KBM-7 (cell line): Measurements from ENCODE around the gene CHSY3.

Experiments used
- DNase-seq: peaks from one replicate; pipeline ENCODE4 v3.0.0-alpha.2; 2015
- in situ Hi-C: fragments of 300-500 bp; cut with MboI; formaldehyde crosslinking; loops from 2 replicates; pipeline ENCODE4 v1.14.3; 2020; ENCODE audit warnings: low sequenced_read_pairs, low pct_unique_long_range_greater_than_20kb, mixed read lengths

CHSY3 gene

DNA sequence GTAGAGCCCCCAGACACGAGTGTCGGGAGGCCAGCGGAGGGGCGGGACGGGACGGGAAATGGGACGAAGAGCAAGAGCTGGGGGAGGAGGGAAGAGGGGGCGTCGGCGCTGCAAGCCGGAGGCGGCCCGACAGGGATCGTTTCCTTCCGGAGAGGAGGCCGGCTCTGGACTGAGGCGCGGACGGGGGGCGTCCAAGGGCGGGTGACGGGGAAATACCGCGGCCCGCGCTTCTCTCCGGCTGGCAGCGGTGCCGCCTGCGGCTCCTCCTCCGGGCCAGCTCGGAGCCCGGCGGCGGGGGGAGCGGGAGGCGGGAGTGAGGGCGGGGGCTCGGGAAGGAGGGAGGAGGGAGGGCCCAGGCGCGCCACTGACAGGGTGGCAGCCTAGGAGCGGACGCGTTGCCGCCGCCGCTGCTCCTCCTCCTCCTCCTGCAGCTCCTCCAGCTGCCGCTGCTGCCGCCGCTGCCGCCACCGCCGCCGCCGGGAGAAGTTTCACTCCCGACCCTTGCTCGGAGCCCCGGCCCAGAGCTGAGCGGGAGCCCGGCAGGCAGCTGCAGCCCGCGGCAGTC, at the start of gene CHSY3:
TSS of gene CHSY3 (plus strand) at position 364 of the 565 bp plus-strand sequence.
- in situ Hi-C loops = no loop called here
- peak; percentile 73 for DNase-seq

- no peak for DNase-seq
- in situ Hi-C loops = no loop called here
These were observed 47.9 kb upstream of the CHSY3 start for GRCh38 chr5:129856325-129856724.

DNA sequence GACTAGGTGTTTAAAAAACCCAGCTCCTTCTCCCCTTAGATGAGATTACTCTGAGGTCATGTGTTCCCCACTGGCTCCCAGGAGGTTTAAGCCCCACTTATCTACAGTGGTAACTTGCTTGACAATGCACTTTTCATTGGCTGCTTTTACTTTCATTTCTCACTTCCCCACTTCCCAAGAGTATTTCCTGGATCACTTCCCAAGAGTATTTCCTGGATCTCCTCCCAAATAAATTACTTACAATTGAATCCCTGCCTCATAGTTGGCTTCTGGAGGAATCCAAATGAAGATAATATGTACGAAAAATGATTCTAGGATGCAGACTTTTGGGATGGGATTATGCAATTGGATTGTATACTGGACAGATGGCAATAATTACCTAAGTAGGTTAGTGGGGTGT, 47.1 kb upstream of the CHSY3 start:
- no peak for DNase-seq
- in situ Hi-C loops = no loop called here

DNA sequence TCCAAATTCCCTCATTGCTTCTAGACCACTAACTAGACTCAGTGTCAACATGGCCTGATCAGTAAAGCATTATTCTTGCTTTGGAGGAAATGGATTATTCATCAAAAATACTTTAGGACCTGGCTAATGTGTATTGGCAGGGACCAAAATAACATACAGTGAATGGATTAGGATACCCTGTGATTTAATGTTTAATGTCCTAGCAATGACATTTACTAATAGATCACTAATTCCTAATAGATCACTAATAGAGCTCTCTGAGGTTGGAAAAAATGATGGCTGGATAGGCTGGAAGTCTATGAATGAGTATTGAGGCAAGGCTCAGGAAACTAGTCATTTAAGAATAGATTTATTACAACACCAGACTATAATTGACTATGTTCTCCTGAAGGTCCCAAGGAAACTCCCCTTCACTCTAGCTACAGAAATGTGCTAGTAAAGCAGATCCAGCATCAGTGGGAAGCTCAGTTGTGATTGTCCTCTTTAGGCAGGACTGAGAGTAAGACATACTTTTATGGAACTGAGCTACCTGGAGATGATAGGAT, 46.1 kb upstream of the CHSY3 start:
- in situ Hi-C loops = no loop called here
- no peak for DNase-seq

DNA sequence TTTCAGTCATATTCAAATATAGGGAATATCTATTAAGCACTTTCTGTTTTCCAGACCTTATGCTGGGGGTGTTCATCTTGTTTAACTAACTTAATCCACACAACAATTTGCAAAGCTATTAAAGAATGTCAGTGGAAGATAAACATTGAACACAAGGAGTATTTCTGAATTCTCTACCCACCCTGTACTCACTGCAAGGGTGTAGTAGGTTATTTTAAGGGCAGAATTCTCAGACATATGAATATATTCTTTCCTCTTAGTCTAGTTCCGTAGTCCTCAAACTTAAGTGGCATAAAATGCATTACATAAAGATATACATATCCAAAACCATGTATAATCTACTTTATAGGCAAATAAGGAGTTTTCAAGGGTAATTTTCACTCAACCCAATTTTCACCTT, 19.9 kb upstream of the CHSY3 start:
- DNase-seq = no peak
- in situ Hi-C loops = no loop called here

DNA sequence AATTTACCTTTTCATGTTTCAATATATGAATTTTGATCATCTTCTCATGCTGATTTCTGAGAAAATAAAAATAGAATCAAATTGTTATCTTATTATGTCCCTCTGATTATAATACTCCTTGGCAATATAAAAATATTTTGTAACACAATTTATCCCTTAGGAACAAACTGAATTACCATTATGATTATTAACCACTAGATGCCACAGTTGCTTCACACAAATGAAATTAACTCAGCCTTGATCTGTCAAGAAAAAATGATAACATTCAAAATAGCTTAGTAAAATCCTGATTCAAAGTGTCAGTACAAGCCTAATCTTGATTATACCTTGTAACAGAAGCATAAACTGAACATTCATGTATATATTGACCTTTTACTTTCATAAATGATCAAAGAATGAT, 4.8 kb upstream of the CHSY3 start:
- in situ Hi-C loops = no loop called here
- no peak for DNase-seq

- in situ Hi-C loops = no loop called here
- no peak for DNase-seq
These were observed 1.4 kb upstream of the CHSY3 start for GRCh38 chr5:129902816-129903215.

- DNase-seq = no peak
- in situ Hi-C loops = no loop called here
These were observed 681 bp upstream of the CHSY3 start for GRCh38 chr5:129903466-129904101.

GRCh38 chr5:129904667-129905472, 605 bp downstream of the CHSY3 start:
- no peak for DNase-seq
- in situ Hi-C loops = no loop called here

DNA sequence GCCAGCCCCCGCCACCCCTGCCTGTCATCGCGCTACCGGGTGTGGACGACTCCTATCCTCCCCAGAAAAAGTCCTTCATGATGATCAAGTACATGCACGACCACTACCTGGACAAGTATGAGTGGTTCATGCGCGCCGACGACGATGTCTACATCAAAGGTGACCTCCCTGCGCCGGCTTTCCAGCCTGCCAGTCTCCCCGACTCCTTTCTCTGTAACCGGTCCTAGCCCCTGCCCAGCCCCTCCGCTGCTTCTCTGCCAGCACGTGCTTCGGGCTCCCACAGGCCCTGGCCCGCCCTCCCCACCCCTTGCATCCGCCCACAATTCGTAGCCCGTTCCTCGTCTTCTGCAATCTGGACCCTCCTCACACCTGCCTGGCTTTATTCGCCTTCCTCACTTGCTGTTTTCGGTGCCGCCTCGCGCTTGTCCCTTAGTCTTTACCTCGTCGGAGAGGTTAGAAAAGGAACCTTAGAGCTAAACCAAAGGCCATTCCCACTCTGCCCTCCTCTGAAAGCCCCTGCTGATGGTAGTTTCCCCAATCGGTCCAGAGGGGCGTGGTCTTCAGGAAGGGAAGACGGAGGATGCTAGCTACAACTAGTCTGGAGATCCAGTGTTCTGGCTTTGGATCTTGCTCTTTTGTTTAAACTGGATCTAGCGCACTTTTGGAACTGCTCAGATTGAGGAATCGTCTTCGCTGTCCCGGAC, 1.4 kb downstream of the CHSY3 start:
- DNase-seq = peak; percentile 13
- in situ Hi-C loops = no loop called here

- in situ Hi-C loops = no loop called here
- DNase-seq = peak; percentile 12
These were observed 2.1 kb downstream of the CHSY3 start for GRCh38 chr5:129906177-129906887.

DNA sequence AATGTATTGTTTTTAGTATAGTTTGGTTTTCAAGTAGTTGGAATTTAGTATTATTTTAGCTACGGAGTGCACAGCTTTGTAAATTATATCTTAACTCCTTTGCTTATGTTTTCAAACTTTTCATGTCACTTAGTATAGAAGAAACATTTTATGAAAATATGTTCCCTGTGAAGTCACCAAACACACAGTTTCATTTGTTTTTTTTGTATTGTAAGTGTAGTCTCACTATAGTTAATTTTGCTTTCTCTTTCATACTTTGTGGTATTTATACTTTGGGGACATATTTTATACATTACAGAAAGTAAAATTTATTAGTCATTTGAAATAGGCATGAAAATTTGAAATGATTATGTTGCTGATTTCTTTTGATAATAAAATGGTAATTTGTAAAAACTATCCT, 5.0 kb downstream of the CHSY3 start:
- DNase-seq = no peak
- in situ Hi-C loops = no loop called here

DNA sequence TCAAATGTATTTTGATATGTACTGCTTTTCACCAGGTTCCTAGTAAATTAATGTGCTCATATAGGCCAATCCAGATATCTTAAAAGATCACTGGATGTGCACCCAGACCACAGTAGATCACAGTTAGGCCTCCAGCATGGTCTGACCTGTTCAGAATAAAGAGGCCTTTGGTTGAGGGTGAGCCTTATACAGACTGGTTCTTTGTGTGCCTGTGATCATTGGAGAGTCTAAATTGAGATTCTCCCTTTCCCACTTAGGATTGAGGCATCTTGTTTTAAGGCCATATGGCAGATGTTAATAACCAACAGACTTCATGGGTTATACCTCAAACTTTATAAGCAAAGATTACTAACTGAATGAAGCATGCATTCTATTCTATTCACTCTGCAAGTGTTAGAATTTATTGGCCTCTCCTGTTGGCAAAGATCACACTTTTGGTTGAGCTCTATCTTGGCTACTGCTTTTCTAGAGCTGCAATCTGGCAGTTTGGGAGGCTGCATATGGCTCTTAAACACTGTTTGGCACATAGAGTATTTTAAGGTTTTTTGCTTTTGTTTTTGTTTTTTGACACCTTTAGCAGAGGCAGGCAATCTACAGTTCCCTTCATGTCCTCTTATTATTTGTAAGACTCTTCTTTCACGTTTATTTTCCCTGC, 8.5 kb downstream of the CHSY3 start:
- in situ Hi-C loops = no loop called here
- DNase-seq = no peak

- DNase-seq = no peak
- in situ Hi-C loops = no loop called here
These were observed 11.2 kb downstream of the CHSY3 start for GRCh38 chr5:129915415-129915814.

- in situ Hi-C loops = no loop called here
- no peak for DNase-seq
These were observed 13.0 kb downstream of the CHSY3 start for GRCh38 chr5:129917224-129917623.

DNA sequence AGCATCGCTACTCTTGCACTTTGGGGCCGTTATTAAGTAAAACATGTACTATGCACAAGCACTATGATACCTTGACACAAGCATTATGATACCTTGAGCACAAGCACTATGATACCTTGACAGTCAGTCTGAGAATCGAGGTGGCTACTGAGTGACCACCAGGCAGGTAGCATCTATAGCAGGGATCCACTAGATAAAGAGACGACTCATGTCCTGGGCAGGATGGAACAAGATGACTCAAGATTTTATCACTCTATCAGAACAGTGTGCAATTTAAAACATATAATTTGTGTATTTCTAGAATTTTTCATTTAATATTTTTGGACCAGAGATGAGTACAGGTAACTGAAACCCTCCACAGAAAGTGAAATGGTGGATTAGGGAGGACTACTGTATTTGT, 16.9 kb downstream of the CHSY3 start:
- in situ Hi-C loops = no loop called here
- no peak for DNase-seq

DNA sequence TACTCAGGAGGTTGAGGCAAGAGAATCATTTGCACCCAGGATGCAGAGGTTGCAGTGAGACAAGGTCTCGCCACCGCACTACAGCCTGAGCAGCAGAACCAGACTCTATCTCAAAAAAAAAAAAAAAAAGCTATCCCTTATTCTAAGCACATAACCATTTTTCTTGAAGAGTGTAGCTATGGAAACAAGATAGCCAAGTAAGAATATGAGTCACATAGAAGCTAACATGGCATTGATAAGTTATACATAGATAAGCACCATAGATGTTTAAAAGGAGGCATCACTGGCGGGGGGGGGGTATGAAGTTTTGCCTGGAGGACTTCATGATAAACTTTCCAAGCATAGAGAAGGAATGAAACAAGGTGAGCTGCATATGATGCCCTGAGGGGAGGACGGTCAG, 26.0 kb downstream of the CHSY3 start:
- DNase-seq = no peak
- in situ Hi-C loops = no loop called here

GRCh38 chr5:129935626-129936025, 31.4 kb downstream of the CHSY3 start:
- DNase-seq = no peak
- in situ Hi-C loops = no loop called here

- DNase-seq = no peak
- in situ Hi-C loops = no loop called here
These were observed 33.8 kb downstream of the CHSY3 start for GRCh38 chr5:129938077-129938476.
